PC-3 (cell line): Measurements from ENCODE around the gene CTBP2. TPM values are rescaled to one million over a fixed set of nuclear protein-coding genes. Genes with fewer than 3 reads are reported as not detected.

Source experiments
- ATAC-seq: fragments of 200-7000 bp; cut with Tn5 transposase; 2 replicates; pipeline ENCODE4 v1.9.1; 2020; ENCODE audit warnings: mild to moderate bottlenecking, moderate library complexity
- BruUV-seq: library from RNA; stranded (reverse); fragments of 400-500 nt; replicated peaks from 2 replicates; lab custom pipeline; 2021; lab: Mats Ljungman, UMichigan
- CTCF ChIA-PET: fragments of 300-600 bp; sonication (Branson Sonifier 250); formaldehyde crosslinking; loops from one replicate; lab custom pipeline; 2022; ENCODE audit warnings: antibody characterized with exemption; lab: Charles Lee
- POLR2A ChIA-PET: fragments of 300-600 bp; sonication (Branson Sonifier 250); formaldehyde crosslinking; loops from one replicate; lab custom pipeline; 2022; ENCODE audit warnings: antibody characterized with exemption; ENCODE audit not compliant: unreplicated experiment; lab: Charles Lee
- DNase-seq: peaks from one replicate; pipeline ENCODE4 v3.0.0-alpha.2; 2015
- H2AFZ ChIP-seq: fragments of 300-600 bp; sonication (generic); 2 replicates; pipeline ENCODE4 v1.6.0; 2016; ENCODE audit warnings: antibody characterized with exemption, low read length
- H3F3A ChIP-seq: fragments of 300-600 bp; sonication (generic); one replicate; pipeline ENCODE4 v1.6.0; 2017; ENCODE audit warnings: antibody characterized with exemption, low read length, control low read depth, mild to moderate bottlenecking; ENCODE audit not compliant: unreplicated experiment
- H3K27ac ChIP-seq: fragments of 300-600 bp; sonication (generic); 2 replicates; pipeline ENCODE4 v1.5.1; 2016; ENCODE audit warnings: mild to moderate bottlenecking, low read length
- H3K27me3 ChIP-seq: fragments of 300-600 bp; sonication (generic); 2 replicates; pipeline ENCODE4 v1.6.1; 2016; ENCODE audit warnings: low read length, mixed read lengths
- H3K36me3 ChIP-seq: fragments of 300-600 bp; sonication (generic); 2 replicates; pipeline ENCODE4 v1.6.1; 2016; ENCODE audit warnings: low read depth, mixed run types, low read length, mixed read lengths
- H3K4me1 ChIP-seq: fragments of 300-600 bp; sonication (generic); 2 replicates; pipeline ENCODE4 v1.5.1; 2016; ENCODE audit warnings: low read length; ENCODE audit not compliant: insufficient read depth
- H3K4me2 ChIP-seq: fragments of 300-600 bp; sonication (generic); 2 replicates; pipeline ENCODE4 v1.6.0; 2016; ENCODE audit warnings: low read length
- H3K4me3 ChIP-seq: fragments of 300-600 bp; sonication (generic); 2 replicates; pipeline ENCODE4 v1.5.1; 2016; ENCODE audit warnings: mild to moderate bottlenecking, low read length, mixed read lengths
- H3K79me2 ChIP-seq: fragments of 300-600 bp; sonication (generic); 2 replicates; pipeline ENCODE4 v1.6.1; 2017; ENCODE audit warnings: low read length, mixed read lengths
- H3K9ac ChIP-seq: fragments of 300-600 bp; sonication (generic); 2 replicates; pipeline ENCODE4 v1.6.0; 2016; ENCODE audit warnings: mild to moderate bottlenecking, low read length
- H3K9me2 ChIP-seq: fragments of 300-600 bp; sonication (generic); replicated peaks from 2 replicates; pipeline ENCODE4 v1.6.1; 2016; ENCODE audit warnings: mixed run types, low read length, mixed read lengths
- H3K9me3 ChIP-seq: fragments of 300-600 bp; sonication (generic); 2 replicates; pipeline ENCODE4 v1.6.1; 2016; ENCODE audit warnings: low read length, mixed read lengths
- H4K20me1 ChIP-seq: fragments of 300-600 bp; sonication (generic); 2 replicates; pipeline ENCODE4 v1.6.1; 2016; ENCODE audit warnings: low read length, mixed read lengths
- EZH2 ChIP-seq: fragments of 300-600 bp; sonication (generic); IDR thresholded peaks from one replicate; pipeline ENCODE4 v1.6.1; 2017; ENCODE audit warnings: antibody characterized with exemption, mild to moderate bottlenecking, low read length; ENCODE audit not compliant: unreplicated experiment
- EZH2phosphoT487 ChIP-seq: fragments of 300-600 bp; sonication (generic); IDR thresholded peaks from 2 replicates; pipeline ENCODE4 v1.6.1; 2018; ENCODE audit warnings: mild to moderate bottlenecking, antibody characterized with exemption, low read length, borderline replicate concordance
- intact Hi-C: fragments of 100-400 bp; cut with micrococcal nuclease; formaldehyde crosslinking; loops from 2 replicates; pipeline ENCODE4 v1.9.0; 2023
- total RNA-seq: library from RNA; depleted of rRNA; stranded (reverse); fragments of >200 nt; gene quantifications from 2 replicates; pipeline ENCODE4 v1.2.3, GENCODE V29; 2014
- TF ChIP-seq, protein P1 (sequence below): fragments of 300-600 bp; sonication (generic); conservative IDR thresholded peaks from 2 replicates; pipeline ENCODE4 v1.5.1; 2017; ENCODE audit warnings: antibody characterized with exemption, low read depth, mild to moderate bottlenecking, low read length

The CTBP2 gene
- total RNA-seq, 1 experiment from 2014 or later: 78.9 TPM

DNA sequence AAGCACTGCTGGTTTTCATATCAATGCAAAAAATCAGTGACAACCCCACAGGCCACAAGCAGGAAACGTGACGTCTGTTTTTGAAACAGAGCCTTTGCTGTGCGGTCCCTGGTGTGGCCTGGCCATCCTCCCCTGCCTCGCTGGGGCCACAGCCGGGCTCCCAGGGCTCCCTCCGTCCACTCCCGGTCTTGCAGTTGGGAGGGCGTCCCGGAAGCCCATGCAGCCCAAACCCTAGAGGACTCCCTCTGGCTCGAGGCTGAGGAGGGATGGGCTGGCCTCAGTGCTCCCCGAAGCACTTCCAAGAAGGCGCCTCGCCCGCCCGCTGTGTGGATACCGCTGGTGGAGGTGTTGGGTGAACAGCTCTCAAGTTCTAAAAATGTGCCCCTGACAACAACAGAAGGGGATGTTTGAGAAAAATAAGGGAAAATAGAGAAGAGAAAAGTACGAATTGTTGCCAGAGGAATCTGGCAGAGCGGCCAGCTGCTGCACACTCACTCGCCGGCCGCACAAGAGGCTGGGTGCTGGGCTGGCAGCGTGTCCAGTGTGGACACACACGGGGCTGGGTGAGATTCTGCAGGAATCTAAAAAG is 144.9 kb downstream of the CTBP2 start:
- Histone ChIP-seq H3F3A (no peaks in the 10 kb centered on the region), H3K4me3 (no peak overlapping the region), H3K27me3 (no peaks in the 10 kb centered on the region), H3K4me1 (peaks cover 8% of the 10 kb centered on the region; the same call in 1 of the 2 replicates), H2AFZ (no peak overlapping the region), H3K27ac (no peak overlapping the region), H3K36me3 (no peaks in the 10 kb centered on the region), H3K4me2 (no peak overlapping the region), H3K9me2 (no peaks in the 10 kb centered on the region), H3K9ac (no peak overlapping the region), H3K79me2 (peaks cover 34% of the 10 kb centered on the region), H3K9me3 (no peaks in the 10 kb centered on the region), H4K20me1 (no peaks in the 10 kb centered on the region)
- BruUV-seq: no TSS peak
- intact Hi-C loops: no loop called here
- no peak for DNase-seq
- POLR2A ChIA-PET: no interaction called here
- ATAC-seq: no peak
- CTCF ChIA-PET: no interaction called here
- TF ChIP-seq, protein P1, sequence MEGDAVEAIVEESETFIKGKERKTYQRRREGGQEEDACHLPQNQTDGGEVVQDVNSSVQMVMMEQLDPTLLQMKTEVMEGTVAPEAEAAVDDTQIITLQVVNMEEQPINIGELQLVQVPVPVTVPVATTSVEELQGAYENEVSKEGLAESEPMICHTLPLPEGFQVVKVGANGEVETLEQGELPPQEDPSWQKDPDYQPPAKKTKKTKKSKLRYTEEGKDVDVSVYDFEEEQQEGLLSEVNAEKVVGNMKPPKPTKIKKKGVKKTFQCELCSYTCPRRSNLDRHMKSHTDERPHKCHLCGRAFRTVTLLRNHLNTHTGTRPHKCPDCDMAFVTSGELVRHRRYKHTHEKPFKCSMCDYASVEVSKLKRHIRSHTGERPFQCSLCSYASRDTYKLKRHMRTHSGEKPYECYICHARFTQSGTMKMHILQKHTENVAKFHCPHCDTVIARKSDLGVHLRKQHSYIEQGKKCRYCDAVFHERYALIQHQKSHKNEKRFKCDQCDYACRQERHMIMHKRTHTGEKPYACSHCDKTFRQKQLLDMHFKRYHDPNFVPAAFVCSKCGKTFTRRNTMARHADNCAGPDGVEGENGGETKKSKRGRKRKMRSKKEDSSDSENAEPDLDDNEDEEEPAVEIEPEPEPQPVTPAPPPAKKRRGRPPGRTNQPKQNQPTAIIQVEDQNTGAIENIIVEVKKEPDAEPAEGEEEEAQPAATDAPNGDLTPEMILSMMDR: no peak
- TF ChIP-seq EZH2: no peak
- TF ChIP-seq EZH2phosphoT487: no peak

- Histone ChIP-seq H3K4me1 (peaks cover 8% of the 10 kb centered on the region; the same call in 1 of the 2 replicates), H2AFZ (no peak overlapping the region), H3K9ac (no peak overlapping the region), H3K36me3 (no peaks in the 10 kb centered on the region), H3F3A (no peaks in the 10 kb centered on the region), H3K79me2 (peaks cover 33% of the 10 kb centered on the region), H3K4me3 (no peak overlapping the region), H3K9me3 (no peaks in the 10 kb centered on the region), H3K4me2 (no peak overlapping the region), H4K20me1 (no peaks in the 10 kb centered on the region), H3K27ac (no peak overlapping the region), H3K27me3 (no peaks in the 10 kb centered on the region), H3K9me2 (no peaks in the 10 kb centered on the region)
- ATAC-seq (no peak), DNase-seq (no peak)
- ChIA-PET CTCF (no interaction called here), POLR2A (no interaction called here)
- BruUV-seq: no TSS peak
- intact Hi-C loops: no loop called here
- no peak for TF ChIP-seq EZH2
- TF ChIP-seq EZH2phosphoT487: no peak
- TF ChIP-seq, protein P1: no peak
Observed at GRCh38 chr10:125014836-125015355, 145.5 kb downstream of the CTBP2 start.
